K562 (cell line): ENCODE data around the gene ABHD5. TPM values are rescaled to one million over a fixed set of nuclear protein-coding genes. Genes with fewer than 3 reads are reported as not detected.

Source experiments
- ATAC-seq: fragments of 200-7000 bp; cut with Tn5 transposase; 3 replicates; pipeline ENCODE4 v1.9.1; 2020; ENCODE audit warnings: moderate library complexity
- BruUV-seq: library from RNA; stranded (reverse); fragments of 400-500 nt; replicated peaks from 2 replicates; lab custom pipeline; 2021; lab: Mats Ljungman, UMichigan
- CTCF ChIA-PET: fragments of 300-600 bp; formaldehyde crosslinking; extraction: SDS; loops from one replicate; lab custom pipeline; 2021; ENCODE audit warnings: low intra/inter-chr PET ratio; lab: Yijun Ruan, JAX
- POLR2A ChIA-PET: fragments of 300-600, 350-650 bp; sonication (Branson Sonifier 250); formaldehyde crosslinking; extraction: SDS; loops from one replicate; lab custom pipeline; 2021; ENCODE audit warnings: antibody characterized with exemption, inconsistent platforms; lab: Yijun Ruan, JAX
- DNase-seq, 4 experiments: peaks; one replicate each; pipeline versions ENCODE4 v3.0.0 to v3.0.0-alpha.2; 2011 to 2018; ENCODE audit warnings: low spot score in 3 of 4, mixed read lengths in 3 of 4; ENCODE audit errors: extremely low read depth in 1 of 4
- FAIRE-seq: peaks from 2 replicates; lab custom pipeline; 2011; peaks lifted over from hg19 to GRCh38; lab: Jason Lieb, UNC
- H2AFZ ChIP-seq: 2 replicates; pipeline ENCODE4 v1.6.0; 2011; ENCODE audit warnings: low read depth, low read length, control low read depth, inconsistent platforms
- H3K27ac ChIP-seq: fragments of 200-600 bp; 3 replicates; pipeline ENCODE4 v1.8.0; 2011; ENCODE audit warnings: low read depth, mild to moderate bottlenecking, control low read depth, inconsistent platforms, low read length, moderate library complexity, mixed read lengths; ENCODE audit errors: extremely low read depth
- H3K27me3 ChIP-seq, 2 experiments: fragments of 300-600 bp in 1 of 2; 2 replicates in 1 of 2; 3 replicates in 1 of 2; pipeline versions ENCODE4 v1.6.0 to v1.8.0; 2011; ENCODE audit warnings: inconsistent platforms in 2 of 2, low read length in 2 of 2, mild to moderate bottlenecking in 1 of 2, mixed read lengths in 1 of 2, moderate library complexity in 1 of 2; ENCODE audit not compliant: control insufficient read depth in 2 of 2, insufficient read depth in 2 of 2
- H3K36me3 ChIP-seq: fragments of 300-600 bp; 3 replicates; pipeline ENCODE4 v1.8.0; 2011; ENCODE audit warnings: mild to moderate bottlenecking, low read length, inconsistent platforms; ENCODE audit not compliant: control insufficient read depth, insufficient read depth
- H3K4me1 ChIP-seq, 2 experiments: fragments of 200-600 bp in 1 of 2; replicated peaks in 1 of 2; 2 replicates in 1 of 2; 3 replicates in 1 of 2; pipeline versions ENCODE4 v1.5.1 to v1.8.0; 2011; ENCODE audit warnings: inconsistent platforms in 2 of 2, low read length in 2 of 2, mild to moderate bottlenecking in 1 of 2, mixed read lengths in 1 of 2, moderate library complexity in 1 of 2; ENCODE audit not compliant: control insufficient read depth in 2 of 2, insufficient read depth in 2 of 2
- H3K4me2 ChIP-seq: 2 replicates; pipeline ENCODE4 v1.6.1; 2011; ENCODE audit warnings: low read length, control low read depth, inconsistent platforms, mixed read lengths; ENCODE audit not compliant: insufficient read depth
- H3K4me3 ChIP-seq: fragments of 200-600 bp; sonication (generic), shearing (Covaris generic); 2 replicates; pipeline ENCODE4 v1.5.1; 2016; ENCODE audit warnings: control low read depth, inconsistent platforms
- H3K79me2 ChIP-seq: fragments of 200-600 bp; 3 replicates; pipeline ENCODE4 v1.8.0; 2011; ENCODE audit warnings: low read length, inconsistent platforms; ENCODE audit not compliant: control insufficient read depth, insufficient read depth
- H3K9ac ChIP-seq, 2 experiments: 2 replicates each; pipeline versions ENCODE4 v1.6.0 to v1.6.1; 2011; ENCODE audit warnings: low read depth in 2 of 2, low read length in 2 of 2, control low read depth in 1 of 2, inconsistent platforms in 1 of 2, mild to moderate bottlenecking in 1 of 2, mixed read lengths in 1 of 2; ENCODE audit not compliant: insufficient read depth in 1 of 2
- H3K9me1 ChIP-seq: one replicate; pipeline ENCODE4 v1.6.0; 2011; ENCODE audit warnings: inconsistent platforms, mild to moderate bottlenecking, low read length, moderate library complexity; ENCODE audit not compliant: control insufficient read depth, insufficient read depth
- H3K9me3 ChIP-seq: replicated peaks from 2 replicates; pipeline ENCODE4 v1.5.1; 2011; ENCODE audit warnings: low read depth, low read length, inconsistent platforms; ENCODE audit not compliant: control insufficient read depth, insufficient read depth
- H4K20me1 ChIP-seq: replicated peaks from 2 replicates; pipeline ENCODE4 v1.6.1; 2011; ENCODE audit warnings: low read length, inconsistent platforms, mixed read lengths; ENCODE audit not compliant: control insufficient read depth, insufficient read depth
- CTBP1 ChIP-seq: fragments of 450-650 bp; IDR thresholded peaks from 2 replicates; pipeline ENCODE4 v1.6.1; 2016; ENCODE audit warnings: borderline replicate concordance
- ELF4 ChIP-seq: fragments of 450-650 bp; formaldehyde crosslinking; IDR thresholded peaks from 2 replicates; pipeline ENCODE4 v1.4.0; 2022; ENCODE audit warnings: missing genetic modification characterization
- KDM1A ChIP-seq, 2 experiments: fragments of 450-650 bp; IDR thresholded peaks; 2 replicates each; pipeline ENCODE4 v1.6.1; 2016; ENCODE audit warnings: mild to moderate bottlenecking in 2 of 2
- RBM14 ChIP-seq: fragments of 200-400 bp; formaldehyde crosslinking; IDR thresholded peaks from 2 replicates; pipeline ENCODE4 v1.6.1; 2018; ENCODE audit warnings: low read depth, mild to moderate bottlenecking, low read length, moderate library complexity, borderline replicate concordance; ENCODE audit not compliant: insufficient read depth
- ZKSCAN8 ChIP-seq: fragments of 200-800 bp; sonication (Bioruptor generic); IDR thresholded peaks from 2 replicates; pipeline ENCODE4 v1.6.1; 2016; ENCODE audit warnings: missing genetic modification characterization, missing compliant biosample characterization
- ZNF174 ChIP-seq: fragments of 250-450 bp; sonication (Bioruptor Pico); IDR thresholded peaks from 2 replicates; pipeline ENCODE4 v1.4.0; 2020; ENCODE audit warnings: mild to moderate bottlenecking
- WGBS: fragments of 100-300 bp; shearing (Covaris generic); methylation state at CpG from one replicate; pipeline ENCODE4 v1.1.6; 2016; ENCODE audit warnings: low coverage, mixed read lengths; ENCODE audit not compliant: insufficient coverage; ENCODE audit errors: missing lambda C conversion rate; 5-methylcytosine and 5-hydroxymethylcytosine counted together
- in situ Hi-C: fragments of 300-500 bp; cut with MboI; formaldehyde crosslinking; loops from 4 replicates; pipeline ENCODE4 v1.15.0; 2018; ENCODE audit warnings: inconsistent platforms, mixed read lengths
- intact Hi-C: fragments of 100-400 bp; cut with micrococcal nuclease; formaldehyde crosslinking; loops from 2 replicates; pipeline ENCODE4 v1.14.2; 2022
- polyA plus RNA-seq, 8 experiments: library from polyadenylated mRNA; depleted of rRNA in 4 of 8; stranded (reverse) in 5 of 8; unstranded in 3 of 8; fragments of >200 nt; fragmentation: Nextera tagmentation in 2 of 8; fragmentation: Illumina TruSeq in 1 of 8; extraction: Ambion mirVana in 2 of 8; extraction: Trizol in 1 of 8; gene quantifications; 2 replicates each; pipeline versions ENCODE4 v1.2.1 to v1.2.3, GENCODE V29; 2011 to 2014; ENCODE audit warnings: inconsistent platforms in 1 of 8, missing spikeins in 1 of 8
- total RNA-seq, 7 experiments: library from RNA; depleted of rRNA in 6 of 7; stranded (reverse); fragments of >200 nt in 6 of 7; fragmentation: Illumina TruSeq in 2 of 7; extraction: Trizol in 2 of 7; gene quantifications; 2 replicates each; pipeline versions ENCODE4 v1.2.1 to v1.2.3, GENCODE V29; 2011 to 2021; ENCODE audit warnings: low replicate concordance in 1 of 7
- TF ChIP-seq, protein P1 (sequence below): fragments of 250-450 bp; sonication (Bioruptor Pico); IDR thresholded peaks from 2 replicates; pipeline ENCODE4 v1.8.0; 2021; ENCODE audit warnings: moderate library complexity, mild to moderate bottlenecking, inconsistent platforms

Gene ABHD5
- total and polyA plus RNA-seq, 9 of the 15 experiments (the other 6 are each of a cell fraction or from before 2014, with no cell fraction given), result 27.8 to 61.7 (median 39.9) TPM

DNA sequence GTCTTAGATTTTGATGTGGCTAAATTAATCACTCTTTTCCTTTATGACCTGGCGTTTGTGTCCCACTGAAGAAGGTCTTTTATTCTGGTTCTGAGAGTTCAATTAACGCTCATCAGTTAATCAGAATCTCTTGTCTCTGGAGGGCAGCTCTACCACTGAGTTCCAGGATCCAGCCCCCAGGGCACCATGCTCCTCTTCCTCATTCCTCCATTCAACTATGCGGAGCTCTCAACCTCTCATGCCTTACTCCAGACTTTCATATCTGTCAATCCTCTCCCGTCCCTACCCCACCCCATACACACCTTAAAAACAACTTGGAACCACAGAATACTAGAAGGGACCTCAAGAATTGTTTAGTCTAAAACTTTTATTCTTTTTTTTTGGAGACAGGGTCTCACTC, 4.8 kb upstream of the ABHD5 start:
- H3K27ac ChIP-seq, result peak overlapping the region; percentile 91
- TF ChIP-seq, protein P1, sequence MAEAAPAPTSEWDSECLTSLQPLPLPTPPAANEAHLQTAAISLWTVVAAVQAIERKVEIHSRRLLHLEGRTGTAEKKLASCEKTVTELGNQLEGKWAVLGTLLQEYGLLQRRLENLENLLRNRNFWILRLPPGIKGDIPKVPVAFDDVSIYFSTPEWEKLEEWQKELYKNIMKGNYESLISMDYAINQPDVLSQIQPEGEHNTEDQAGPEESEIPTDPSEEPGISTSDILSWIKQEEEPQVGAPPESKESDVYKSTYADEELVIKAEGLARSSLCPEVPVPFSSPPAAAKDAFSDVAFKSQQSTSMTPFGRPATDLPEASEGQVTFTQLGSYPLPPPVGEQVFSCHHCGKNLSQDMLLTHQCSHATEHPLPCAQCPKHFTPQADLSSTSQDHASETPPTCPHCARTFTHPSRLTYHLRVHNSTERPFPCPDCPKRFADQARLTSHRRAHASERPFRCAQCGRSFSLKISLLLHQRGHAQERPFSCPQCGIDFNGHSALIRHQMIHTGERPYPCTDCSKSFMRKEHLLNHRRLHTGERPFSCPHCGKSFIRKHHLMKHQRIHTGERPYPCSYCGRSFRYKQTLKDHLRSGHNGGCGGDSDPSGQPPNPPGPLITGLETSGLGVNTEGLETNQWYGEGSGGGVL (CRISPR knock-in tag), result 0 out of 2 replicates have a peak, but pooled peaks have one; percentile 3
- TF ChIP-seq RBM14, result no peak
- peak; percentile 15; the same call in 1 of the 2 replicates for TF ChIP-seq ZKSCAN8
- no peak for TF ChIP-seq KDM1A (IDR thresholded peaks at IDR 0.05)
- TF ChIP-seq ZNF174 (CRISPR knock-in tag), result no peak
- TF ChIP-seq CTBP1, result no peak
- 0 out of 2 replicates have a peak, but pooled peaks have one; percentile 12 for TF ChIP-seq ELF4 (CRISPR knock-in tag)
- TF ChIP-seq, all 486 proteins: peak for 3
- in situ Hi-C loops (no loop called here), intact Hi-C loops (loop anchor here (1.0 to 2.0 kb wide), 2 partner anchors 8 to 15 kb away; no protein-coding TSS in a partner anchor)
- no peaks in the 10 kb centered on the region for H4K20me1 ChIP-seq
- DNase-seq (no peak), ATAC-seq (no peak), FAIRE-seq (no peak)
- H3K4me2 ChIP-seq, result peak overlapping the region; percentile 53; the same call in 1 of the 2 replicates
- BruUV-seq, result no TSS peak
- peaks cover 38% of the 10 kb centered on the region for H3K79me2 ChIP-seq
- no peaks in the 10 kb centered on the region for H3K27me3 ChIP-seq
- H3K4me3 ChIP-seq, result no peak overlapping the region
- peaks cover 35 to 40% of the 10 kb centered on the region in 2 experiments for H3K4me1 ChIP-seq
- no peaks in the 10 kb centered on the region for H3K9me1 ChIP-seq
- peak overlapping the region in 1 of 2 experiments; percentile 48; a peak in 2 of 4 replicates for H3K9ac ChIP-seq
- H2AFZ ChIP-seq, result peak overlapping the region; percentile 69; the same call in 1 of the 2 replicates
- CTCF ChIA-PET, result no interaction called here
- 77% methylated on average over 4 of the region's 4 CpGs for WGBS
- H3K9me3 ChIP-seq, result peaks cover 2% of the 10 kb centered on the region; the same call in 1 of the 2 replicates
- POLR2A ChIA-PET, result interaction anchor here (0.6 to 2.4 kb wide), 9 partner anchors 10 to 1086 kb away, joined by 3 to 8 read pairs (median 3); no protein-coding TSS in a partner anchor
- peaks cover 5% of the 10 kb centered on the region; the same call in 2 of the 3 replicates for H3K36me3 ChIP-seq
